Karpas-422 (cell line): ENCODE results near the gene CORIN. TPM values are rescaled to one million over a fixed set of nuclear protein-coding genes. Genes with fewer than 3 reads are reported as not detected.

ENCODE experiments used
- DNase-seq: peaks from one replicate; pipeline ENCODE4 v3.0.0-alpha.2; 2015
- H2AFZ ChIP-seq: fragments of 200-600 bp; sonication (generic); 2 replicates; pipeline ENCODE4 v1.6.1; 2014; ENCODE audit warnings: antibody characterized with exemption, low read length, mixed read lengths
- H3K27ac ChIP-seq: fragments of 200-600 bp; sonication (generic); 2 replicates; pipeline ENCODE4 v1.5.1; 2014; ENCODE audit warnings: mild to moderate bottlenecking, low read length, moderate library complexity
- H3K27me3 ChIP-seq: fragments of 200-600 bp; sonication (generic); 2 replicates; pipeline ENCODE4 v1.6.1; 2014; ENCODE audit warnings: low read length, mixed read lengths
- H3K36me3 ChIP-seq: fragments of 200-600 bp; sonication (generic); 2 replicates; pipeline ENCODE4 v1.6.1; 2014; ENCODE audit warnings: low read length, mixed read lengths; ENCODE audit not compliant: insufficient read depth
- H3K4me1 ChIP-seq: fragments of 200-600 bp; sonication (generic); 2 replicates; pipeline ENCODE4 v1.6.1; 2014; ENCODE audit warnings: mild to moderate bottlenecking, low read length, mixed read lengths
- H3K4me2 ChIP-seq: fragments of 200-600 bp; sonication (generic); 2 replicates; pipeline ENCODE4 v1.6.1; 2014; ENCODE audit warnings: low read length, low read depth, mild to moderate bottlenecking; ENCODE audit not compliant: poor library complexity, severe bottlenecking
- H3K4me3 ChIP-seq: fragments of 200-600 bp; sonication (generic); 2 replicates; pipeline ENCODE4 v1.5.1; 2014; ENCODE audit warnings: mild to moderate bottlenecking, antibody characterized with exemption, low read length, mixed read lengths
- H3K79me2 ChIP-seq: fragments of 200-600 bp; sonication (generic); 2 replicates; pipeline ENCODE4 v1.6.1; 2014; ENCODE audit warnings: mild to moderate bottlenecking, low read length, mixed read lengths
- H3K9ac ChIP-seq: fragments of 200-600 bp; sonication (generic); 2 replicates; pipeline ENCODE4 v1.6.0; 2014; ENCODE audit warnings: low read length
- H3K9me2 ChIP-seq: fragments of 200-600 bp; sonication (generic), shearing (Covaris generic); replicated peaks from 2 replicates; pipeline ENCODE4 v1.6.0; 2014; ENCODE audit warnings: mild to moderate bottlenecking, low read length, moderate library complexity; ENCODE audit not compliant: insufficient read depth
- H3K9me3 ChIP-seq: fragments of 300-700, 200-600 bp; sonication (generic); 2 replicates; pipeline ENCODE4 v1.6.1; 2014; ENCODE audit warnings: low read length, mixed read lengths
- H4K20me1 ChIP-seq: fragments of 200-600 bp; sonication (generic); 2 replicates; pipeline ENCODE4 v1.6.1; 2014; ENCODE audit warnings: mild to moderate bottlenecking, antibody characterized with exemption, low read length, low read depth; ENCODE audit not compliant: insufficient read depth
- total RNA-seq: library from RNA; depleted of rRNA; stranded (reverse); fragments of >200 nt; shearing (Covaris generic); gene quantifications from 2 replicates; pipeline ENCODE4 v1.2.3, GENCODE V29; 2014; ENCODE audit warnings: low replicate concordance

CORIN gene
- total RNA-seq, 1 experiment from 2014 or later: 2.8 TPM

DNA sequence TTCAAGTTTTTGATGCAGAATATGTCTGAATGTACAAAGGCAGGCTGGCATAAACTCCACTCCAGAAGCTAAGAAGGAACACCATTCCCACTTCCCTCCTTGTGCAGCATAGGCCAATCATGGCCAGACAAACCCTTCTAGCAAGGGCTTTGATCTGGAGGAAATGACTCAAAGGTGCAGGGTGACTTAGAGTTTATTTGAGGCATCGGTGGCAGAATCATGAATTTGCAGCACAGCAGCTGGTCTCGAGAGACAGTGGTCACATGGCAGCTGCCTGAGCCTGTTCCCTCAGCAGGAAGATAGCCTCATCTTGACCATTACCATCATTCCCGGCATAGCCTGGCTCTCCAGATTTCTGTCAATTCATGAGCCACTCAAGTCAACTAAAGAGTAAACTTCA, 198.3 kb downstream of the CORIN start:
- DNase-seq: no peak
- Histone ChIP-seq H2AFZ (no peak overlapping the region), H3K27ac (no peak overlapping the region), H4K20me1 (no peaks in the 10 kb centered on the region), H3K4me3 (no peak overlapping the region), H3K79me2 (no peaks in the 10 kb centered on the region), H3K9ac (no peak overlapping the region), H3K4me2 (no peak overlapping the region), H3K27me3 (no peaks in the 10 kb centered on the region), H3K9me2 (no peaks in the 10 kb centered on the region), H3K9me3 (no peaks in the 10 kb centered on the region), H3K36me3 (no peaks in the 10 kb centered on the region), H3K4me1 (peaks cover 31% of the 10 kb centered on the region)

DNA sequence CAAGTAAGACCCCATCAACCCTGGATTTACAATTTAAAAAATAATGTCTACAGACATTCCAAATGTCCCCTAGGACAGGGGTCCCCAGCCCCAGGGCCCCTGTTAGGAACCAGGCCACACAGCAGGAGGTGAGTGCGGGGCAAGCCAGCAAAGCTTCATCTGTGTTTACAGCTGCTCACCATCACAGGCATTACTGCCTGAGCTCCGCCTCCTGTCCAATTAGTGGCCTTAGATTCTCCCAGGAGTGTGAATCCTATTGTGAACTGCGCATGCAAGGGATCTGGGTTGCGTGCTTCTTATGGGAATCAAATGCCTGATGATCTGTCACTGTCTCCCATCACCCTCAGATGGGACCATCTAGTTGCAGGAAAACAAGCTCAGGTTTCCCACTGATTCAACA, 206.7 kb downstream of the CORIN start:
- no peak overlapping the region for H3K4me2 ChIP-seq
- H3K27ac ChIP-seq: no peak overlapping the region
- H3K4me1 ChIP-seq: no peaks in the 10 kb centered on the region
- H3K27me3 ChIP-seq: no peaks in the 10 kb centered on the region
- H3K9me3 ChIP-seq: no peaks in the 10 kb centered on the region
- no peaks in the 10 kb centered on the region for H3K9me2 ChIP-seq
- H2AFZ ChIP-seq: no peak overlapping the region
- no peaks in the 10 kb centered on the region for H3K79me2 ChIP-seq
- no peak overlapping the region for H3K4me3 ChIP-seq
- no peak for DNase-seq
- no peaks in the 10 kb centered on the region for H4K20me1 ChIP-seq
- H3K36me3 ChIP-seq: no peaks in the 10 kb centered on the region
- no peak overlapping the region for H3K9ac ChIP-seq

- Histone ChIP-seq H3K79me2 (no peaks in the 10 kb centered on the region), H3K9ac (no peak overlapping the region), H3K4me2 (no peak overlapping the region), H2AFZ (no peak overlapping the region), H3K9me3 (no peaks in the 10 kb centered on the region), H3K9me2 (no peaks in the 10 kb centered on the region), H3K27ac (no peak overlapping the region), H4K20me1 (no peaks in the 10 kb centered on the region), H3K36me3 (no peaks in the 10 kb centered on the region), H3K27me3 (no peaks in the 10 kb centered on the region), H3K4me1 (no peaks in the 10 kb centered on the region), H3K4me3 (no peak overlapping the region)
- DNase-seq: no peak
Observed at GRCh38 chr4:47624031-47624441, 213.8 kb downstream of the CORIN start.

DNA sequence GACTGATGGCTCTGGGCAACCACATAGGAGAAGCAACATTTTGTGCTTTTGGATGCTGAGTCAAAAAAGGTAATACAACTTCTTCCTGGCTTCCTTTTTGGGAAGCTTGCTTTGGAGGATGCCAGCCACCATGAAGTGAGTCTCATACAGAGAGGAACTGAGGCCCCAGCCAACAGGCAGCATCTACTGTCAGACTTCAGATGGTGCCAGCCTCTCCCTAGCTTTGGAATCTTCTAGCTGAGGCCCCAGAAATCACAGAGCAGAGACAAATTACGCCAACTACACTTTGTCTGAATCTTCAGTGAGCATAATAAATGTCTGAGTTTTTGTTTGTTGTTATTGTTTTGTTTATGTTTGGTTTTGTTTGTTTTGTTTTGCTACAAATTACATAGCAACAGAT, 216.7 kb downstream of the CORIN start:
- H3K36me3 ChIP-seq: no peaks in the 10 kb centered on the region
- no peak overlapping the region for H3K4me2 ChIP-seq
- H3K9me2 ChIP-seq: no peaks in the 10 kb centered on the region; the same call in 1 of the 2 replicates
- no peak overlapping the region for H2AFZ ChIP-seq
- H3K27ac ChIP-seq: no peak overlapping the region
- no peak for DNase-seq
- H3K9me3 ChIP-seq: no peaks in the 10 kb centered on the region
- H3K79me2 ChIP-seq: no peaks in the 10 kb centered on the region
- H3K4me3 ChIP-seq: no peak overlapping the region
- H4K20me1 ChIP-seq: no peaks in the 10 kb centered on the region
- no peaks in the 10 kb centered on the region for H3K27me3 ChIP-seq
- no peak overlapping the region for H3K9ac ChIP-seq
- H3K4me1 ChIP-seq: no peaks in the 10 kb centered on the region

- H4K20me1 ChIP-seq: no peaks in the 10 kb centered on the region
- H3K27ac ChIP-seq: no peak overlapping the region
- H2AFZ ChIP-seq: no peak overlapping the region
- no peaks in the 10 kb centered on the region for H3K4me1 ChIP-seq
- H3K9ac ChIP-seq: no peak overlapping the region
- H3K9me3 ChIP-seq: no peaks in the 10 kb centered on the region
- DNase-seq: no peak
- no peaks in the 10 kb centered on the region; the same call in 1 of the 2 replicates for H3K9me2 ChIP-seq
- no peak overlapping the region for H3K4me2 ChIP-seq
- no peaks in the 10 kb centered on the region for H3K27me3 ChIP-seq
- no peak overlapping the region for H3K4me3 ChIP-seq
- H3K36me3 ChIP-seq: no peaks in the 10 kb centered on the region
- H3K79me2 ChIP-seq: no peaks in the 10 kb centered on the region
Observed at GRCh38 chr4:47619691-47620090, 218.2 kb downstream of the CORIN start.

- DNase-seq: no peak
- H3K27ac ChIP-seq: no peak overlapping the region
- H3K9me2 ChIP-seq: no peaks in the 10 kb centered on the region; the same call in 1 of the 2 replicates
- H3K79me2 ChIP-seq: no peaks in the 10 kb centered on the region
- H3K9me3 ChIP-seq: no peaks in the 10 kb centered on the region
- no peak overlapping the region for H3K4me3 ChIP-seq
- no peak overlapping the region for H3K4me2 ChIP-seq
- no peak overlapping the region for H2AFZ ChIP-seq
- H3K27me3 ChIP-seq: 0 out of 2 replicates have a peak, but pooled peaks cover 3% of the 10 kb centered on the region
- H3K4me1 ChIP-seq: no peaks in the 10 kb centered on the region
- no peak overlapping the region for H3K9ac ChIP-seq
- H3K36me3 ChIP-seq: no peaks in the 10 kb centered on the region
- H4K20me1 ChIP-seq: no peaks in the 10 kb centered on the region
Observed at GRCh38 chr4:47617607-47618006, 220.3 kb downstream of the CORIN start.

- Histone ChIP-seq H3K9me3 (no peaks in the 10 kb centered on the region), H3K27ac (no peak overlapping the region), H3K4me1 (no peaks in the 10 kb centered on the region), H3K36me3 (no peaks in the 10 kb centered on the region), H3K4me2 (no peak overlapping the region), H3K27me3 (0 out of 2 replicates have a peak, but pooled peaks cover 3% of the 10 kb centered on the region), H4K20me1 (no peaks in the 10 kb centered on the region), H3K4me3 (no peak overlapping the region), H3K9me2 (no peaks in the 10 kb centered on the region; the same call in 1 of the 2 replicates), H3K9ac (no peak overlapping the region), H2AFZ (no peak overlapping the region), H3K79me2 (no peaks in the 10 kb centered on the region)
- no peak for DNase-seq
Observed at GRCh38 chr4:47615385-47615784, 222.5 kb downstream of the CORIN start.

DNA sequence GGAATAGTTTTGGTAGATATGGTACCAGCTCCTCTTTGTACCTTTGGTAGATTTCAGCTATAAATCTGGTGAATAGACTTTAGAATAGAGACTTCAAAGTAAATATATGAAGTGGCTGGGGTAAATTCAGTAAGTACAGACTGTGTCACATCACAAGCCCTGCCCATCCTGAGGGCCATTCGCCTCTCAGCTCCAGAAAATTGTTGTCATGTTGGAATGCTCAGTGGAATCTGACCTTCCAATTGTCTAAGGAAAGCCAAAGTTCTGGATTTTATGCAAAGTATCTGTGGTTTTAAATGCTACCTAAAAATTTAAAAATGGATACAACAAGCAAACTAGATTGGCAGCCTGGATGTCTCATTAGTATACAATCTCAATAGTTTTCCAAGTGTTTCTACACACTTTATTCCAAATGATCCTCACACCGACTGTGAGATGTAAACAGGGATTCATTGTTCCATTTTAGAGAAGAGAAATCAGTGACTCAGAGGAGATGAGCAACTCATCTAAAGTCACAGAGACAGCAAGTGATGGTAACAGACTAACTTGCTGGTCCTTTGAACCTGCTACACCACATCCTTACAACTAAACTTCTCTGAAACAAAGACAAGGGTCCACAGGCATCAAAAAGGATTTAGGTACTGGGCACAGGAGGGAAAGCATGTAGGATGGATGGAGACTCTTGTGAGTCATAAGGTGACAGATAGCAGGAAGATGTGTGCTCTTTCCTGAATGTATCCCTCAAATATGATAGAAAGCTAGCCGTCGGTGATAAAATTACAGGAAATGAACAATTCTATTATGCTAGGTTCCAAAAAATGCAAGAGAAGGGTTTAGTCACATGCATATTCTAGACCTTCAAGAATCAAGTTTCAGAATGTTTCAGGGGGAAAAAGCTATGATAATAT, 225.5 kb downstream of the CORIN start:
- 0 out of 2 replicates have a peak, but pooled peaks cover 3% of the 10 kb centered on the region for H3K27me3 ChIP-seq
- H3K9me3 ChIP-seq: no peaks in the 10 kb centered on the region
- H3K27ac ChIP-seq: no peak overlapping the region
- no peak overlapping the region for H3K4me3 ChIP-seq
- H2AFZ ChIP-seq: no peak overlapping the region
- no peaks in the 10 kb centered on the region for H4K20me1 ChIP-seq
- H3K79me2 ChIP-seq: no peaks in the 10 kb centered on the region
- H3K36me3 ChIP-seq: no peaks in the 10 kb centered on the region
- H3K9ac ChIP-seq: no peak overlapping the region
- no peaks in the 10 kb centered on the region; the same call in 1 of the 2 replicates for H3K9me2 ChIP-seq
- no peaks in the 10 kb centered on the region for H3K4me1 ChIP-seq
- DNase-seq: no peak
- H3K4me2 ChIP-seq: no peak overlapping the region
